Neural progenitor cell (in vitro differentiated cells): ENCODE data around the gene DMAC2L. TPM values are rescaled to one million over a fixed set of nuclear protein-coding genes. Genes with fewer than 3 reads are reported as not detected.

Experiments
- DNase-seq: peaks from one replicate; pipeline ENCODE4 v3.0.0-alpha.2; 2016; ENCODE audit warnings: low spot score
- H2AFZ ChIP-seq: fragments of 200-600 bp; sonication (generic); replicated peaks from 2 replicates; pipeline ENCODE4 v1.6.1; 2016; ENCODE audit warnings: antibody characterized with exemption
- H3F3A ChIP-seq: fragments of 200-600 bp; sonication (generic); 2 replicates; pipeline ENCODE4 v1.6.1; 2016; ENCODE audit warnings: antibody characterized with exemption, low read depth
- H3K27ac ChIP-seq: fragments of 200-600 bp; sonication (generic); 2 replicates; pipeline ENCODE4 v1.5.1; 2016; ENCODE audit warnings: mild to moderate bottlenecking
- H3K27me3 ChIP-seq: fragments of 200-600 bp; sonication (generic); 2 replicates; pipeline ENCODE4 v1.6.1; 2016; ENCODE audit warnings: mild to moderate bottlenecking, moderate library complexity
- H3K36me3 ChIP-seq: fragments of 200-600 bp; sonication (generic); 2 replicates; pipeline ENCODE4 v1.5.1; 2016
- H3K4me1 ChIP-seq: fragments of 200-600 bp; sonication (generic); 2 replicates; pipeline ENCODE4 v1.6.1; 2016; ENCODE audit warnings: mixed run types
- H3K4me2 ChIP-seq: fragments of 200-600 bp; sonication (generic); 2 replicates; pipeline ENCODE4 v1.6.1; 2016
- H3K4me3 ChIP-seq: fragments of 200-600 bp; sonication (generic); 2 replicates; pipeline ENCODE4 v1.5.1; 2016
- H3K79me2 ChIP-seq: fragments of 200-600 bp; sonication (generic); 2 replicates; pipeline ENCODE4 v1.6.1; 2016; ENCODE audit warnings: low read depth
- H3K9ac ChIP-seq: fragments of 200-600 bp; sonication (generic); 2 replicates; pipeline ENCODE4 v1.6.1; 2016
- H3K9me3 ChIP-seq: fragments of 200-600 bp; sonication (generic); 2 replicates; pipeline ENCODE4 v1.5.1; 2016; ENCODE audit warnings: low read depth
- H4K20me1 ChIP-seq: fragments of 200-600 bp; sonication (generic); 2 replicates; pipeline ENCODE4 v1.6.1; 2016; ENCODE audit warnings: low read depth
- H3K27ac Mint-ChIP-seq: 3 replicates; pipeline ENCODE4 v1.8.0; 2021; ENCODE audit warnings: mixed read lengths
- H3K27me3 Mint-ChIP-seq: 2 replicates; pipeline ENCODE4 v1.8.0; 2022; ENCODE audit warnings: low read depth, mild to moderate bottlenecking, inconsistent platforms, moderate library complexity, mixed read lengths; ENCODE audit not compliant: insufficient read depth
- H3K36me3 Mint-ChIP-seq: 3 replicates; pipeline ENCODE4 v1.8.0; 2021; ENCODE audit warnings: mixed read lengths
- H3K4me1 Mint-ChIP-seq: 3 replicates; pipeline ENCODE4 v1.8.0; 2021; ENCODE audit warnings: mixed read lengths
- H3K4me3 Mint-ChIP-seq: 3 replicates; pipeline ENCODE4 v1.8.0; 2021; ENCODE audit warnings: mild to moderate bottlenecking, moderate library complexity, mixed read lengths
- H3K9me3 Mint-ChIP-seq: 3 replicates; pipeline ENCODE4 v1.8.0; 2020; ENCODE audit warnings: mixed read lengths
- EZH2 ChIP-seq: fragments of 200-600 bp; sonication (generic); IDR thresholded peaks from 2 replicates; pipeline ENCODE4 v1.6.1; 2017; ENCODE audit warnings: antibody characterized with exemption, mild to moderate bottlenecking, moderate library complexity
- EZH2phosphoT487 ChIP-seq: fragments of 200-600 bp; sonication (generic); IDR thresholded peaks from 2 replicates; pipeline ENCODE4 v1.6.1; 2017; ENCODE audit warnings: antibody characterized with exemption
- total RNA-seq: library from RNA; depleted of rRNA; stranded (reverse); fragments of >200 nt; gene quantifications from 2 replicates; pipeline ENCODE4 v1.2.3, GENCODE V29; 2015; ENCODE audit warnings: low replicate concordance
- TF ChIP-seq, protein P1 (sequence below): fragments of 200-600 bp; sonication (generic); IDR thresholded peaks from 2 replicates; pipeline ENCODE4 v1.5.1; 2017; ENCODE audit warnings: antibody characterized with exemption, mild to moderate bottlenecking

Gene DMAC2L
- total RNA-seq, 1 donor from 2014 or later, result 17.6 TPM

DNA sequence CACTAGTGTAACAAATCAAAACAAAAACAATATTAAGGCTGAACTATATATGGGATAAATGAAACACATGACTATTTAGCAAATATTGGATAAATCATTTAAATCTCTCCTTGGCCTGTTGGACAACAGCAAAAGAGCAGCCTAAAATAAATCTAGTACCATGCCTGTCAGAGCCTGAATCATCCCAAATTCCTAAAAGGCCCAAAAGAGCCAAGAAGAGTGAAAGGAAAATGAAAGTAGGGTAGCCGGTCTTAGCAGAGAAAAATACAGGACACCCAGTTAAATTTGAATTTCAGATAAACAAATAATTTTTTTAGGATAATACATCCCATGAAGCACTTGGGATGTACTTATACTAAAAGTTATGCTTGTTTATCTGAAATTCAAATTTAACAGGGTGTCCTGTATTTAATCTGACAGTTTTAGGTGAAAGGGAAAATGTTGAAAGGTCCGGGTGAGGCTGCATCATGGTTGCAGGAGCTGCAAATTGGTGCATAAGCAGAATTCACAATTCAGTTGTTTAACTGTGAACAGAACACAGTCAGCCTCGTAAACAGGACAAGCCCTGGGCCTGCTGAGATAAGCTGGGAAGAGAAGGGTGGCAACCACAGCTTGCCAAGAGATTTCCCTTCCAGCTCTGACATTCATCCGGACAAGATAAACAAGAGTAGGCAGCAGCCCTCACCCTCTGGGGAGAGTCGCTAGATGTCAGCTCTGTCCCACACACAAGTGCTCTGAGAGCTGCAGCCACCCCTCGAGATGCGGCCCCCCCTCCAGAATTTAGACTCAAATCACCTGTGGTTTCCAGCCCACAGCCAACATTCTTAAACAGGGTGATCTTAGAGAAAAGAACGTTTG, 30.3 kb downstream of the DMAC2L start:
- Mint-ChIP-seq H3K4me1 (peaks cover 11% of the 10 kb centered on the region), H3K9me3 (no peaks in the 10 kb centered on the region), H3K36me3 (no peaks in the 10 kb centered on the region), H3K27ac (peak overlapping the region; percentile 82), H3K27me3 (no peaks in the 10 kb centered on the region), H3K4me3 (no peak overlapping the region)
- TF ChIP-seq, protein P1, sequence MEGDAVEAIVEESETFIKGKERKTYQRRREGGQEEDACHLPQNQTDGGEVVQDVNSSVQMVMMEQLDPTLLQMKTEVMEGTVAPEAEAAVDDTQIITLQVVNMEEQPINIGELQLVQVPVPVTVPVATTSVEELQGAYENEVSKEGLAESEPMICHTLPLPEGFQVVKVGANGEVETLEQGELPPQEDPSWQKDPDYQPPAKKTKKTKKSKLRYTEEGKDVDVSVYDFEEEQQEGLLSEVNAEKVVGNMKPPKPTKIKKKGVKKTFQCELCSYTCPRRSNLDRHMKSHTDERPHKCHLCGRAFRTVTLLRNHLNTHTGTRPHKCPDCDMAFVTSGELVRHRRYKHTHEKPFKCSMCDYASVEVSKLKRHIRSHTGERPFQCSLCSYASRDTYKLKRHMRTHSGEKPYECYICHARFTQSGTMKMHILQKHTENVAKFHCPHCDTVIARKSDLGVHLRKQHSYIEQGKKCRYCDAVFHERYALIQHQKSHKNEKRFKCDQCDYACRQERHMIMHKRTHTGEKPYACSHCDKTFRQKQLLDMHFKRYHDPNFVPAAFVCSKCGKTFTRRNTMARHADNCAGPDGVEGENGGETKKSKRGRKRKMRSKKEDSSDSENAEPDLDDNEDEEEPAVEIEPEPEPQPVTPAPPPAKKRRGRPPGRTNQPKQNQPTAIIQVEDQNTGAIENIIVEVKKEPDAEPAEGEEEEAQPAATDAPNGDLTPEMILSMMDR, result peak; percentile 37
- no peak for TF ChIP-seq EZH2
- Histone ChIP-seq H3K36me3 (no peaks in the 10 kb centered on the region), H3F3A (no peaks in the 10 kb centered on the region), H3K9me3 (no peaks in the 10 kb centered on the region), H3K4me1 (peaks cover 19% of the 10 kb centered on the region), H3K9ac (no peak overlapping the region), H3K27me3 (no peaks in the 10 kb centered on the region), H3K4me3 (no peak overlapping the region), H3K27ac (no peak overlapping the region), H3K79me2 (no peaks in the 10 kb centered on the region), H3K4me2 (peak overlapping the region; percentile 10), H2AFZ (no peak overlapping the region), H4K20me1 (no peaks in the 10 kb centered on the region)
- peak; percentile 72 for DNase-seq

DNA sequence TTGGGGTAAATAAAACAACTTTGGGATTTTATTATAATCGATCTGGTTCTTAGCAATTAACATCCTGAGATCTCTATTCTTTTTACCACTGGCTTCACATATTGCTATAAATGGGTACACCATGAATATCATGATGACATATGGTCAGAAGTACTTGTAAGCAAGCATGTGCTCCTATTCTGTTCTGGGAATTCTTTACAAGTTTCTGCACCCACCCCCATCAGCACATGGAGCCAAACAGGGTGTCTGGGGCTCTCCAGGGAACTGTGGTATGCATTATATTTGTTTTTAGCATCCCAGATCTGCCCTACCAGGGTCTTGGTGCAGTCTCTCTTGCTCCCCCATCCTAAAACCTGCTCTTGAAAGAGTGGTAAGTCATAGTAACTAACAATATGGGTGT, 31.3 kb downstream of the DMAC2L start:
- Histone ChIP-seq H3K9ac (no peak overlapping the region), H3K36me3 (no peaks in the 10 kb centered on the region), H3K4me3 (no peak overlapping the region), H3K79me2 (no peaks in the 10 kb centered on the region), H3K4me2 (no peak overlapping the region), H3K4me1 (peaks cover 19% of the 10 kb centered on the region), H2AFZ (no peak overlapping the region), H3K27me3 (no peaks in the 10 kb centered on the region), H4K20me1 (no peaks in the 10 kb centered on the region), H3K27ac (no peak overlapping the region), H3F3A (no peaks in the 10 kb centered on the region), H3K9me3 (no peaks in the 10 kb centered on the region)
- no peaks in the 10 kb centered on the region for H3K9me3 Mint-ChIP-seq
- H3K36me3 Mint-ChIP-seq, result no peaks in the 10 kb centered on the region
- H3K27ac Mint-ChIP-seq, result no peak overlapping the region
- no peak overlapping the region for H3K4me3 Mint-ChIP-seq
- H3K27me3 Mint-ChIP-seq, result no peaks in the 10 kb centered on the region
- DNase-seq, result no peak
- TF ChIP-seq EZH2, result no peak
- TF ChIP-seq EZH2phosphoT487, result no peak
- TF ChIP-seq, protein P1, result no peak
- H3K4me1 Mint-ChIP-seq, result peaks cover 11% of the 10 kb centered on the region

- Histone ChIP-seq H4K20me1 (no peaks in the 10 kb centered on the region), H3K79me2 (no peaks in the 10 kb centered on the region), H3K4me1 (peaks cover 19% of the 10 kb centered on the region), H3K9ac (no peak overlapping the region), H3K4me2 (no peak overlapping the region), H3F3A (no peaks in the 10 kb centered on the region), H3K9me3 (no peaks in the 10 kb centered on the region), H3K4me3 (no peak overlapping the region), H2AFZ (no peak overlapping the region), H3K36me3 (no peaks in the 10 kb centered on the region), H3K27ac (no peak overlapping the region), H3K27me3 (no peaks in the 10 kb centered on the region)
- Mint-ChIP-seq H3K27ac (no peak overlapping the region), H3K27me3 (no peaks in the 10 kb centered on the region), H3K4me1 (peaks cover 11% of the 10 kb centered on the region), H3K9me3 (no peaks in the 10 kb centered on the region), H3K4me3 (no peak overlapping the region), H3K36me3 (no peaks in the 10 kb centered on the region)
- no peak for DNase-seq
- no peak for TF ChIP-seq EZH2
- TF ChIP-seq, protein P1, result no peak
- no peak for TF ChIP-seq EZH2phosphoT487
Observed at GRCh38 chr14:50344116-50344775, 32.1 kb downstream of the DMAC2L start.
